Activated CD8-positive, alpha-beta memory T cell treated with anti-CD3 and anti-CD28 coated beads for 1 hour (primary cell): ENCODE measurements around the gene EPB41L1.
A peak's percentile ranks its signal among the peaks of the same experiment; 100 is the strongest.

Source experiments
- DNase-seq, 2 donors: peaks; one replicate each; pipeline ENCODE4 v3.0.0-alpha.2; 2020; ENCODE audit warnings: low read depth in 1 of 2; ENCODE audit errors: extremely low read depth in 1 of 2

EPB41L1 gene

DNA sequence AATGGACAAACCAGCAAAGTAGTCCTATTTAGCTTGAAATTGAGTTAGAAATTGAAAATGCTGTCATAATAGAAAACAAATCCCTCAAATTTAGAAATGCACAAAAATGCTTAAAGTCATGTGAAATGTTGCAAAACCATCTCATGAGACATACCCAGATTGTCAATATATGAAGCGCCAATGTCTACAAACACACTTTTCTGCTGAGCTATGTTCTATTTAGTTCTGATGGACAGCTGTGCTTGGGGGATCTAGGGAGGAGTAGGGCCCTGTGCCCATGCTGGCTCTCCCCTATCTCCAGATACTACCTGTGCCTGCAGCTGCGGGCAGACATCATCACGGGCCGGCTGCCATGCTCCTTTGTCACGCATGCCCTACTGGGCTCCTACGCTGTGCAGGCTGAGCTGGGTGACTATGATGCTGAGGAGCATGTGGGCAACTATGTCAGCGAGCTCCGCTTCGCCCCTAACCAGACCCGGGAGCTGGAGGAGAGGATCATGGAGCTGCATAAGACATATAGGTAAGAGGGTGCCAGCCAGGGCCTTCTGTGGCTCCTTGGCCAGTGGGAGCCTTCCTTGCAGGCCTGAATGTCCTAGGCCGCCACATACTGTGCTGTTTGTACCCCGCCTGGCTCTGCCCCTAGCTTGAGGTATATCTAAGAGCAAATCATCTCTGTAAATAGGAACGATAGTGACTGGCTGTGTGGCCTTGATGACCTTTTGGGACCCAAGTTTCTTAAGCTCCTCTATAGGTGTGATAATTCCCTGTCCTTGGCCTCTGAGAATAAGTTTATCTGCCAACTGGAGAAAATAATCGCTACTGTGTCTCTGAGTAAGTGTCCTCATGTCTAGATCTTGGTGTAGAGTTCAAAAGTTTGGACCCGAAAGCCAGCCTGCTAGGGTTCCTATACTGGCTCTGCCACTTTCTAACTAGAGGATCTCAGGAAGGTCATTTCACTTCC lies 30.6 kb downstream of the EPB41L1 start:
- DNase-seq: no peak

DNA sequence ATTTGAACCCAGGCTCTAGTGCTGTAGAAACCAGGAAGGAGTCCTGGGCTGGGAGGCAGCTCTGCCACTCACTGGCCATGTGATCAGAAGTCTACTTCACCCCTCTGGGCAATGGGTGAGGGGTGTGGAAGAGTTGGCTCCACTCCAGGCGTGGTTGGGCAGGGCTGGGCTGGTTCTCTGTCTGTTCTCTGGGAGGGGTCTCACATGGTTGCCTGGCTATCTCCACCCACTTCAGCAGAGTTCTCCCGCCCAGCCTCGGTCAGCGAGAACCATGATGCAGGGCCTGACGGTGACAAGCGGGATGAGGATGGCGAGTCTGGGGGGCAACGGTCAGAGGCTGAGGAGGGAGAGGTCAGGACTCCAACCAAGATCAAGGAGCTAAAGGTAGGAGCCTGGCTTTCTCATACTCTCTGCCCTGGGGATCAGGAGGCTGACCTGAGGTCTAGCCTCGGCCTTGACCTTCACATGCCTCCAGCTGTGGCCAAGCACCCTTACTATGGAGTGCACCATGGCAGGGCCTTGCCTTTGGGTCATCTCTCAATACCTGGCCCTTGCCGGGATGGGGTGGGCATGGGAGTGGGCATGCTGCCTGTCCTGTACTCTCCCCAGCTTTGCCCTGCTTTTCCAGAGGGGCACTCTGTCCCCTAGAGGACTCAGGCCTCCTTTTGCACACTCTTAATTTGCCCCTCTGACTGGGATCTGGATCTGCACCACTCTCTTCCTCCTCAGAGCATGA lies 39.6 kb downstream of the EPB41L1 start:
- DNase-seq: no peak

DNA sequence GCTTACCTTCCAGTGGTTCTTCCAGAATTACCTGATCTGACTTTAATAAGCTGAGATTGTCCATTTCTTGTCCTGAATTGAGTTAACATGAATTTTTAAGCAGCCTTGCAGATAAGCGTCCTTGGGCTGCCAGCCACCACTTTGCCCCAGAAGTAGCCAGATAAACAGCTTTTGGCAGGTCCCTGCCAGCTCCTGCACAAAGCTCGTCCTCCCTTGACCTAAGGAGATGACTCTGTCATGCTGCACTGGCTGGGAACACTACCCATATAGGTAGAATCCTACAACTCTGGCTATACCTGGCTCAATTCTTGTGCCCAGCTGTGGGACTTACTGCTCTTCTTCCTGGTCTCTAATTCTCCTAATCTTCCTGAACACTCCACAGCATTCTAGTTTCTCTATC lies 42.1 kb downstream of the EPB41L1 start:
- no peak for DNase-seq

DNA sequence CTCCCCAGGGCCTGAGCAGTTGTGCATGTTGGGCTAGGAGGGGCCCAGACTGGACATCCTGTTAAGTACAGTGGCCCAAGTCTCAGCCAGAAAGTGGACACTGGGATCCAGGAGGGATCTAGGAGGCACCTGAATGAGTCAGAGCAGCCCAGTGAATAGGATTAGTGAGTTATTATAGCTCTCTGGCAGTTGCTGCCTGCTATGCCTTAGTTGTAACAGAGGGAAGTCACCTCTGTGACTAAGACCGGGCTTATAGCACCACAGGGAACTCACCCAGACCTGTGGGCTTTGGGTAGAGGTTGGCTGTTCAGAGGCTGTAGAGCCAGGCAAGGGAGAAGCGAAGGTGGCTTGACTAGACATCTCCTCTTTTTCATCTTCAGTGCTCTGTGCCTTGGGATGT lies 42.7 kb downstream of the EPB41L1 start:
- no peak for DNase-seq

DNA sequence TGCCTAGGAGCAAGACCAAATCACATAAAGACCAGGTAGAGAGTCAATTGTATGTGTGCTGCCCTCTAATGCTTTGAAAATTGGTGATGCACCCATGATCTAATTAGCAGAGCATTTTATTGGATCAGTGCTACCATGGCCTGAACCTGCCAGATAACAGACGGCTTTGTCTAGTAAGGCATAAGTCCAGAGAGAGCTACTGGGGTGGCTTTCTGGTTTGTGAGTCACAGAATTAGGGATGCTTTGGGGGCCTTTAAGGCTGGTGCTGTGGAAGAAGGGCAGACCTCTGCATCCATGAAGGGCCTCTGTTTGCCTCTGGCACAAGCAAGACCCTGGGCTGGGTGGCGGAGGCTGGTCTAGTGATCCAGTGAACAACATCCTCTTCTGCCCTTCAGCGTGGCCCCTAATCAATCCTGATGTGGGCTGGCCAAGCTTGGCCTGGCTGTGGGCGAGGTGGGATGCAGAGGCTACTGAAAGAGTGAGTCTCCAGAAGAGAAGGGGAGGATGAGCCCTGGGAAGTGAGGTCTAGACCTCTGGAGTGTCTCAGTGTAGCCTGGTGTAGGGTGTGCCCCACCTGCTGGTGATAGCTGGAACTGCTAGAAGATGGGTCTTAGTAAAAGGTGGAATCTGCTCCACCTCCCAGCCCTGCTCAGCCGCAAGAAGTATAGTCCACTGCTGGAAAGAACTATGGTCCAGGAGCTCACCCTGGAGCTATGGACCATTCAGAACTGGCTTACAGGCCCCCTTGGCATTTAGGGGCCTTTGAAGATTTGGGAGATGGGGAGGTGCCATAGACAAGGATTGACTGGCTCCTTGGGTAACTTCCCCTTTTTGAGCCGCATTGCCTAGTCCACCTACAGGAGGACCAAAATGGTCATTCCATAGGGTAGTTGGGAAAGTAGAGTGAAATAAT lies 45.1 kb downstream of the EPB41L1 start:
- peak; percentile 28 to 54 for DNase-seq

DNA sequence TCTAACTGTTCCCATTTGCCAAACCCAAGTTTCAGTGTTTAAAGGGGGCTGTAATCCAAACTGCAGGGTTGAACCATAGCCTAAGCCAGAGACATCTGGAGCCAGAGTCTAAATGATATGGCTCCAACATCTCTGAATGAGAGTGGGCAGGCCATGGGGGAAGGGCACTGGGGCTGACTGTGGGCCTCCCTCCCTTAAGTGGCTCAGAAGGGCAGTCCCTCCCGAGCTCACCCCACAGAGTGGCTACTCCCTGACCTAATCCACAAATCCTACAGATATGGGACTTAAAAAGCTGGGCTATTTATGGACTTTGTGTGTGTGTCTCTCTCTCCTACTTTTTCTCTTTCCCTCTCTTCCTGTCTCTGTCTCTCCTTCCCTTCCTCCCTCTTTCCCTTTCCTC lies 45.9 kb downstream of the EPB41L1 start:
- DNase-seq: no peak

DNA sequence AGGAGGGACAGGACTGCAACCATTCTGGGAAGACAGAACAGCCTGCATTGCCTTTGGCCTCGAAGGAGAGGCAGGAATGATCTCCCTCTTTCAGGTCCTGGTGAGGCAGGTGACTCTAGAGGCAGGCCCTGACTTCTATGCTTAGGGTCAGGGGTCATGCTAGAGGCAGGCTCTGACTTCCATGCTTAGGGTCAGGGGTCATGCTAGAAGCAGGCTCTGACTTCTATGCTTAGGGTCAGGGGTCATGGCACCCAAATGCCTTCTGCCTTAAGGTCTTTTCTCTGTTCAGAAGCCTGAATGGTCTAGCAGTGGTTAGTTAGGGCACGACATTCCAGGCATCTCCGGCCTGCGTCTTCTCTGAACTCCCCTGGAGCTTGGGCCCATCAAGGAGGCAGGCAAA lies 46.7 kb downstream of the EPB41L1 start:
- no peak for DNase-seq

DNA sequence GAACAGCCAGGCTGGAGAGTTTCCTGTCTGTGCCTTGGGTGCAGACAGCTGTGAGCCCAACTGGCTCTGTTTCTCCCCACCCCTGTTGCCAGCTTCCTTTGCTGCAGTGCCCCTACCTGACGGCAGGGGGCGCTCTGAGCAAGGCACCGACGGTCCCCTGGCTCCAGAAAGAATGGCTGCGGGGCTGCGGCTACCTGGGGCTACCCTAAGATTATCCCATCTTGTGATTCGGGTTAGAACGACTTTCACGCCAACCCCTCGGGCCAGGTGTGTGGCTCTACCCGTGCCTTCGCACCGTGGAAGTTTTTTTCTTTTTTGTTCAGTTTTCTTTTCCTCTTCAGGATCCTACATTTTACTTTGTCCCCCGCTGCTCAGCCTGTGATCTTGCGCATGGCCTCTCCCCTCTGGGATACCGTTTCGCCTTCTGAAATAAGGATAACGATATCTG lies 48.4 kb downstream of the EPB41L1 start:
- peak; percentile 31 to 67 for DNase-seq

DNA sequence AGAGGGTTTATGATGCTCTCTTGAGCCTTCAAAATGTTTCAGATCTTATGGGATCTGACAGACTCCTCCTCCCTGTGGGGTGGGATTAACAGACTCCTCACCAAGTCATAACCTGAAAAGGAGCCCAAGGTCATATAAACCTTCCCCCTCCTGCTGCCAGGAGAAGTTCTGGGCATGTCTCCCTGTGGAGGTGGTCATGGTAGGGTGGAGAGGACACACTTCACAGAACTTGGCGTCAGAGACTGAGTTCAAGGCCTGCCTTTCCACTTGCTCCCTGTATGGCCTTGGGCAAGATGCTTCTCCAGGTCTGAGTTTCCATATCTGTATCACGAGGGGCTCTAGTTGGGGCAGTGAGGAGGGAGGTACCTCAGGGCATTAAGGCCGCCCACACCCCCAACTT lies 49.3 kb downstream of the EPB41L1 start:
- DNase-seq: no peak

DNA sequence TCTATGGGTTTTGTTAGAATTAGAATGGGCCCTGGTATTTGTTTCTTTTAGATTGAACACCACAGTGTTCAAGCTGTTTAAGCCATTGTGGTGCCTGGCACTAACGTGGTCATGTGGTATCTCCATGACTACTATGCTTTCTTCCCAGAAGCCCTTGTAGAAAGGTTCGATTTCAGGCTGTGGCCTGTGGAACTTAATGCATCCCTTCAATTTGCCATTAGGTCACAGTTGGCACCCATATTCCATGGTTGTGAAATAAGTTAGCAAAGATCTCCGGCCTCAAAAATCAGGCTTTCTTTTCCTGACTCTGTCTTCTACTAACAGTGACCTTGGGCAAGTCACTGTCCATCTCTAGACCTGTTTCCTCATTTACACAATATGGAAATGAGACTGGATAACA lies 50.5 kb downstream of the EPB41L1 start:
- DNase-seq: no peak

DNA sequence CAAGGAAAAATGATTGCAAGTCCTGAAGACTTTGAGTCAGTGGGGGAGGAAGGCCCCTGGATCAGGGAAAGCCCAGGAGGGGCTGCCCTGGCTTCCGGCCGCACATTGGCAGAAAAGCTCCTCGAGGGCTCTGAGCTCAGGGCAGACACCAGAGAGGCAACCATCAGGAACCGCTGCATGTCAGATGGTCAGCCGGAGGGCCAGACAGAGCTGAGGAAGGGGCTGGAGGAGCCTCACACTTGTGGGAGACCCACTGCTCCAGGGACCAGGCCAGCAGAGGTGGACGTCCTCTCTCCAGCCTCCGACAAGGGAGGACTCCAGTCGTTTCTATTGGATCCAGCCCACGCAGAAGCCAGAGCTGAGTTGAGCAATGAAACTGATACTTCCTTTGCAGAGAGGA lies 51.5 kb downstream of the EPB41L1 start:
- DNase-seq: no peak

DNA sequence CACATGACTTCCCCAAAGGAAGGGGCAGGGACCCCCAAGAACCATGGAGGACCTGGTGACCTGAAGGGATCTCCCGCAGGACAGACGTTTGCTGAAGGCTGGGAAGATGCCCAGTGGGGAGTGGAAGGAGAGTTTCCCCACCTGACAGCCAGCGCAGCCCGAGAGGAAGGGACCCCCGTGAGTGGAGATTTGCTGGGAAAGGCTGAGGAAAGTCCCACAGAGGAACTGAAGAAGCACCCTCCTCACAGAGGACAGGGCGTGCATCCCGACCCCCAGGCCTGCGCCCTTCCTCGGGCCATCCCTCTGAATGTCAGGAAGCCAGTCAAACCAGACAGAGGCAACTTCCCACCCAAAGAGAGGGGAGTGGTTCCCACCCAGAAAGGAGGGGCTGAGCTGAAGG lies 52.1 kb downstream of the EPB41L1 start:
- DNase-seq: no peak

DNA sequence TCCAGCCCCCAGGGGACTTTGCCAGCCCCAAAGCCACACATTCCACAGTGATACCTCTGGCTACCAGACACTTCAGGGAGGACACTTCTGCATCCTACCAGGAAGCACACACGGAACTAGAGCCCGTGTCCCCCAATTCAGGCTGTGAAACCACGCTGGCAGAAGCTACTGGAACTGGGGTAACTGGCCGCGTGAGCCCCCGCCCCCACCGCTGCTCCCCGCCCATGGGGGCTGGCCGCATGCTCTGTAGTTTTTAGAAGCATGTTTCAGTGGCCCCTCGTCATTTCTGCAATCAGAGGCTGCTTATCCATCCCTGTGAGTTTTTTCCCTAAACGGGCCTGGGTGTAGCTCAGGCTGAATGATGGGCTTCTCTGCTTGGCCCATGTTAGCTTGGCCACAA lies 53.1 kb downstream of the EPB41L1 start:
- DNase-seq: no peak

DNA sequence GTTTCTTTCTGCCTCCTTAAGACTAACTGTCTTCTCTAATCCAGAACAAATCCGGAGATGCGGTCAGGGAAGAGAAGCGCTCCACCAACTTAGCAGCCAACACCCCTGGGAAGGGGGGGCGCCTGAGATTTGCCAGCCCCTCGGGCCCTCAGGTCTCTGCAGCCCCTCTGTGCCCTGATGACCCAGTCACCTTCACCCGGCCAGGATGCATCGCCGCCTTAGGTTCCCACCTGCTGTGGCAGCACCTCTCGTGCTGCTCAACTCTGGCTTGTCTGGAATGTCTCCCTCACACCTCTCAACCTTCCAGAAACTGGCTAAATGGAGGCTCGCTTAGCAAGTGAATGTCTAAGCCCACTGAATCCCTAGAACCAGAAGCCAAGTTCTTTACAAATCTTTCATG lies 53.7 kb downstream of the EPB41L1 start:
- DNase-seq: no peak

DNA sequence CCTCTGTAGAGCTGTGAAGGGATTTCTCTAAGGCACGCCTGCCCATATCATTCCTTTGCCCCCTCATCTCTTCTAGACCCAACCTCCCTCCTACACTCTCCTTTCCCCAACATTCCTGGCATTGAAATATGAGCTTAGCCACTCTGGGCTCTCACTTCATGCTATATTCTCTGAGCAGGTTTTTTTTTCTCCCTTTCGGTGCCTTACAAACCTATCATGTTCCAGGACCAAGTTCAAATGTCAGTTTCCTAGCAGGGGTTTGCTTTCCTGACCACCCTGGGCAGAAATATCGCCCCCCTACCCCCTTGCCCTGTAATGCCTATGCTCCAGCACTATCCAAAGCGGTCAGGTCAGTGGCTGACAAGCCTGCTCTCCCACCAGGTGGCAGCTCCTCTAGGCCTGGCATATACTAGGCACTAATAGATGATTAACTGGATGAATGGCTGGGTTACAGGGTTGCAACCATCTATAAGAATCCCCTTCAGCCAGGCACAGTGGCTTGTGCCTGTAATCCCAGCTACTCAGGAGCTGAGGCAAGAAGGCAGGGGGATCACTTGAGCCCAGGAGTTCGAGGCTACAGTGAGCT lies 56.0 kb downstream of the EPB41L1 start:
- no peak for DNase-seq

DNA sequence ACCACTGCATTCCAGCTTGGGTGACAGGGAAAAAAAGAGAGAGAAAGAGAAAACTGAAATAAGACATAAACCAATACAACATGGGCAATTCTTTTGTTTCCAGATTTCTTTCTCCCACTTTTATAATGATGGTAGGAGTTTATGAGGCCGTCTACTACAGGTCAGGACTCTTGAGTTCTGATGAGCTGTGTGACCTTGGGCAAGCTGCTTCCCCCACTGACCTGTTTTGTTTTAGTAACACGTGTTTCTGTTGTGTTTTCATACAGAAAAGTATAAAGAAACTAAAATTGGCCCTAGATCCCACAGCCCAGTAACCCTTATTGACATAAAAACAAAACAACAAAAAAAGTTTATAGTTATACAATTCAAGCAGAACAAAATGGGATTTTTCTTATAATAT lies 58.8 kb downstream of the EPB41L1 start:
- no peak for DNase-seq

DNA sequence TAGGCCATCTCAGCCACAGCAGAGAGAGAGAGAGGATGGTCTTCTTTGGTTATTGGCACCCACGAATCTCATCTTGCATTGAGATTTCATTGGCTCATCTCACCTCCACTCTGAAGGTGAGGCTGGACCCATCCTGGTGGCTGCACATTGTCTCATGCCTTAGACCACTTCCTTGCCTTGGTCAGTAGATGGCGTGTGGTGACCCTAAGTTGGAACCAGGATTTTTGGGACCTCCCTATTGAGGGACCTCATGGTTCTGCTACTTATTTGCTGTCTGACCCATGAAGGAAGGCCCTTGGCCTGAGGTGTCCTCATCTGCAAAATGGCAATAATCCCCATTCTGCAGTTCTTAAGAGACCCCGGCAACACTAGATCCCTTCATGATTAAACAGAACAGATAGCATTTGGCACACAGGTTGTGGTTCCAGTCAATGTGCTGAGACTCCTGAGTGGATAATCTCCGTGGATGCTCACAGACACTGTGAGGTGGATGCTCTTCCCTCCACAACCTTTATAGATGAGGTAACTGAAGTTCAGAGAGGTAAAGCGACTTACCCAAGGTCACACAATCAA lies 60.2 kb downstream of the EPB41L1 start:
- DNase-seq: no peak

DNA sequence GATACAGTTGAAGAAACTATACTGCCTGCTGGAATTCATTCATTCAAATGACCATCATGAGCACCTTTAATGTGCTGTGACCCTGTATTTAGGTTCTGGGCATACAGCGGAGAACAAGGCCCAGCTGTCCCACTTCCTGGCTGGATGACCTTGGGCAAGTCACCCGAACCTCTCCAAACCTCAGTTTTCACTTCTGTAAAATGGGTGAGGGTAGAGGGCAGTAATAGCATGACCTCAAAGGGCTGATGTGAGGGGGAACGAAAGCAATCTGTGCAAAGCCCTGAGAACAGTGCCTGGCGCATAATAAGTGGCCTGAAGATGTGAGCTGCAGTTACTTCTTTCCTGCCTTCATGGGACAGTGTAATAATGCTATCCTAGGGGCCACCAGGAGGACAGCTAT lies 61.2 kb downstream of the EPB41L1 start:
- DNase-seq: no peak

DNA sequence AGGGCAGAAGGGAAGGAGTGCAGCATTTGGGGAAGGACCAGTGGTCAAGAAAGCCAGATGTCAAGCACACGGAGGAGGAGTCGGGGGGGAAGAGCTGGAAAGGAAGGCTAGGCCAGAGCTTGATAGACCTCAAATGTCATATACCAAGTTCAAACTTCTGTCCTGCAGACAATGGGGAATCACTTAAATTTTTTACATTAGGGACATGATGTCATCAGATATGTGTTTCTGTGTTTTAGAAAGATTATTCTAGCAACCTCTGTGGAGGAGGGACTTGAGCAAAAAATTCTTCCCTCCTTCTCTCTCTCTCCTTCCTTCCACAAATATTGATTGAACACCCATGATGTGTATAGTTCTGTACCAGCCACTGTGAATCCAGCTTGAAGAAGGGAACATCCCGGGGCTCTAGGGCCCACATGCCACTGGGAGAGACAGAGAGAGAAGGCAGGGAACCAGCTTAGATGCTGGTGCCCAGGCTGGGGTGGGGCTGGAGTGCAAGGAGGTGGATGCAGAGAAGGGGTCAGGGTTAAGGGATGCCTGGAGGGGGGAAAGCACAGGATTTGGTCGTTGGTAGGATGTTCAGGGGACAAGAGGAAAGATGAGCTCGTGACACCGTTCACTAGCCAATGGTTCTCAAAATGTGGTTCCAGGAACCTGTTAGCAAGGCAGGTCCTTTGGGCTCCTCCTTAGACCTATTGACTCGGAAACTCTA lies 61.9 kb downstream of the EPB41L1 start:
- no peak for DNase-seq

DNA sequence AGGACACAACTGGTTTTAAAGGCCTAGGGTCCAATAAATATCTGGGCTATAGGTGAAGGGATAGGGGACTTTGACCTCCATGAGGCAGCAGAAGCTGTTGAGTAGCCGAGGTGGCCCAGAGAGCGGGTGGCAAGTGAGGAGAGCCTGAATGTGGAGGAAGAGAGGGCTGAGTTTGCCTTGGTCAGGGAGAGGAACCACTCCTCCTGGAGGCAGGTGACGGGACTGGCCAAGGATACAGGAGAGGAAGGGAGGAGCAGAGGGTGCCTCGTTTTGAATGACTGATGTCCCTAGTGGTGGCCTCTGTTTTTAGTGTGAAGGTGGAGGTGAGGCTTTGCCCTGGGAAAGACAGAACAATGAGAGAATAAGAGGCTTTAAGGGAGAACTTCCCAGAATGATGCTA lies 62.7 kb downstream of the EPB41L1 start:
- DNase-seq: no peak
